Type B pancreatic cell (in vitro differentiated cells): ENCODE results near the gene CLMN. TPM values are rescaled to one million over a fixed set of nuclear protein-coding genes. Genes with fewer than 3 reads are reported as not detected.

Source experiments
- DNase-seq: peaks from one replicate; pipeline ENCODE4 v3.0.0; 2021; ENCODE audit warnings: mixed read lengths; ENCODE audit not compliant: unreplicated experiment; ENCODE audit errors: extremely low spot score
- H3K27ac Mint-ChIP-seq: 2 replicates; pipeline ENCODE4 v1.8.0; 2021; ENCODE audit warnings: mild to moderate bottlenecking, mixed read lengths
- H3K27me3 Mint-ChIP-seq: 2 replicates; pipeline ENCODE4 v1.8.0; 2021; ENCODE audit warnings: mixed read lengths
- H3K36me3 Mint-ChIP-seq: 2 replicates; pipeline ENCODE4 v1.8.0; 2021; ENCODE audit warnings: mixed read lengths
- H3K4me1 Mint-ChIP-seq: one replicate; pipeline ENCODE4 v1.8.0; 2021; ENCODE audit warnings: mixed read lengths; ENCODE audit not compliant: unreplicated experiment
- H3K4me3 Mint-ChIP-seq: 2 replicates; pipeline ENCODE4 v1.8.0; 2021; ENCODE audit warnings: mild to moderate bottlenecking, mixed read lengths
- H3K9me3 Mint-ChIP-seq: 2 replicates; pipeline ENCODE4 v1.8.0; 2021; ENCODE audit warnings: mixed read lengths
- CTCF ChIP-seq: fragments of 200-600 bp; sonication (generic); conservative IDR thresholded peaks from 2 replicates; pipeline ENCODE4 v1.5.0; 2021; ENCODE audit warnings: antibody characterized with exemption, mild to moderate bottlenecking
- total RNA-seq: library from RNA; stranded (reverse); gene quantifications from 2 replicates; pipeline ENCODE4 v1.2.1, GENCODE V29; 2021; ENCODE audit warnings: low replicate concordance

CLMN gene
- total RNA-seq, 1 donor from 2014 or later, result 23.0 TPM

- H3K4me1 Mint-ChIP-seq, result no peaks in the 10 kb centered on the region
- DNase-seq, result no peak
- no peaks in the 10 kb centered on the region for H3K9me3 Mint-ChIP-seq
- TF ChIP-seq CTCF, result no peak
- H3K27ac Mint-ChIP-seq, result no peak overlapping the region
- no peaks in the 10 kb centered on the region for H3K36me3 Mint-ChIP-seq
- no peaks in the 10 kb centered on the region for H3K27me3 Mint-ChIP-seq
- no peak overlapping the region for H3K4me3 Mint-ChIP-seq
These were observed 11.1 kb upstream of the CLMN start for GRCh38 chr14:95330591-95331370.

GRCh38 chr14:95329941-95330340 lies 10.2 kb upstream of the CLMN start:
- Mint-ChIP-seq H3K9me3 (no peaks in the 10 kb centered on the region), H3K36me3 (no peaks in the 10 kb centered on the region), H3K27me3 (no peaks in the 10 kb centered on the region), H3K27ac (peak overlapping the region; percentile 45), H3K4me1 (no peaks in the 10 kb centered on the region), H3K4me3 (no peak overlapping the region)
- no peak for TF ChIP-seq CTCF
- no peak for DNase-seq

GRCh38 chr14:95328729-95329503 lies 9.2 kb upstream of the CLMN start:
- DNase-seq, result no peak
- no peak for TF ChIP-seq CTCF
- Mint-ChIP-seq H3K9me3 (no peaks in the 10 kb centered on the region), H3K27me3 (no peaks in the 10 kb centered on the region), H3K36me3 (no peaks in the 10 kb centered on the region), H3K4me1 (no peaks in the 10 kb centered on the region), H3K27ac (peak overlapping the region; percentile 45), H3K4me3 (no peak overlapping the region)

GRCh38 chr14:95327558-95328374 lies 8.1 kb upstream of the CLMN start:
- no peak overlapping the region for H3K27ac Mint-ChIP-seq
- H3K4me1 Mint-ChIP-seq, result no peaks in the 10 kb centered on the region
- H3K36me3 Mint-ChIP-seq, result no peaks in the 10 kb centered on the region
- H3K9me3 Mint-ChIP-seq, result no peaks in the 10 kb centered on the region
- H3K4me3 Mint-ChIP-seq, result no peak overlapping the region
- H3K27me3 Mint-ChIP-seq, result no peaks in the 10 kb centered on the region
- TF ChIP-seq CTCF, result no peak
- DNase-seq, result no peak

- Mint-ChIP-seq H3K36me3 (no peaks in the 10 kb centered on the region), H3K4me1 (peaks cover 4% of the 10 kb centered on the region), H3K4me3 (no peak overlapping the region), H3K27ac (no peak overlapping the region), H3K27me3 (no peaks in the 10 kb centered on the region), H3K9me3 (no peaks in the 10 kb centered on the region)
- no peak for DNase-seq
- TF ChIP-seq CTCF, result no peak
These were observed 7.3 kb upstream of the CLMN start for GRCh38 chr14:95326987-95327386.
